Esophagus muscularis mucosa (tissue), 4 donors: ENCODE results near the gene SIRT7. TPM values are rescaled to one million over a fixed set of nuclear protein-coding genes. Genes with fewer than 3 reads are reported as not detected.
A peak's percentile ranks its signal among the peaks of the same experiment; 100 is the strongest.

Experiments
- DNase-seq: peaks from one replicate; pipeline ENCODE4 v3.0.0-alpha.2; 2017; ENCODE audit errors: extremely low spot score
- H3K27ac ChIP-seq, 4 donors: fragments of 200-600 bp; sonication (generic); replicated peaks in 1 of 4; 1 replicate in 3 of 4; 2 replicates in 1 of 4; pipeline ENCODE4 v1.5.1; 2016 to 2019; ENCODE audit warnings: mild to moderate bottlenecking in 1 of 4
- H3K27me3 ChIP-seq, 4 donors: fragments of 200-600 bp; sonication (generic); one replicate each; pipeline versions ENCODE4 v1.5.1 to v1.6.0; 2016 to 2019
- H3K36me3 ChIP-seq, 4 donors: fragments of 200-600 bp; sonication (generic); one replicate each; pipeline ENCODE4 v1.5.1; 2016 to 2019
- H3K4me1 ChIP-seq, 4 donors: fragments of 200-600 bp; sonication (generic); one replicate each; pipeline ENCODE4 v1.5.1; 2016 to 2019
- H3K4me3 ChIP-seq, 4 donors: fragments of 200-600 bp; sonication (generic); 1 replicate in 2 of 4; 2 replicates in 2 of 4; pipeline ENCODE4 v1.5.1; 2016 to 2019; ENCODE audit warnings: mild to moderate bottlenecking in 4 of 4, moderate library complexity in 1 of 4
- H3K9me3 ChIP-seq, 4 donors: fragments of 200-600 bp; sonication (generic); 1 replicate in 3 of 4; 2 replicates in 1 of 4; pipeline ENCODE4 v1.5.1; 2016 to 2019
- EP300 ChIP-seq: sonication (generic); formaldehyde crosslinking; IDR thresholded peaks from one replicate; pipeline ENCODE4 v1.6.1; 2017; ENCODE audit warnings: antibody characterized with exemption
- POLR2A ChIP-seq: fragments of 450-650 bp; IDR thresholded peaks from one replicate; pipeline ENCODE4 v1.6.1; 2017; ENCODE audit warnings: antibody characterized with exemption, moderate library complexity, mild to moderate bottlenecking, low read depth
- POLR2AphosphoS5 ChIP-seq, 2 donors: sonication (generic); formaldehyde crosslinking; IDR thresholded peaks; one replicate each; pipeline ENCODE4 v1.6.1; 2017; ENCODE audit warnings: antibody characterized with exemption in 2 of 2
- WGBS: methylation state at CpG from one replicate; pipeline ENCODE4 v1.1.5; 2018; 5-methylcytosine and 5-hydroxymethylcytosine counted together
- intact Hi-C: fragments of 100-400 bp; cut with DNase I; formaldehyde crosslinking; loops from one replicate; pipeline ENCODE4 v1.15.1; 2023
- total RNA-seq, 4 donors: library from RNA; depleted of rRNA; stranded (reverse); fragments of >200 nt; gene quantifications; one replicate each; pipeline versions ENCODE4 v1.1.0 to v1.2.1, GENCODE V29; 2016
- TF ChIP-seq, protein P1 (sequence below), 3 experiments: fragments of 200-600 bp in 2 of 3; fragments of 450-650 bp in 1 of 3; sonication (generic) in 2 of 3; IDR thresholded peaks; one replicate each; pipeline ENCODE4 v1.5.1; 2017 to 2019; ENCODE audit warnings: antibody characterized with exemption in 3 of 3, mild to moderate bottlenecking in 2 of 3, moderate library complexity in 1 of 3

Gene SIRT7
- total RNA-seq, 4 donors from 2014 or later, result 13.9 to 27.0 (median 19.9) TPM

DNA sequence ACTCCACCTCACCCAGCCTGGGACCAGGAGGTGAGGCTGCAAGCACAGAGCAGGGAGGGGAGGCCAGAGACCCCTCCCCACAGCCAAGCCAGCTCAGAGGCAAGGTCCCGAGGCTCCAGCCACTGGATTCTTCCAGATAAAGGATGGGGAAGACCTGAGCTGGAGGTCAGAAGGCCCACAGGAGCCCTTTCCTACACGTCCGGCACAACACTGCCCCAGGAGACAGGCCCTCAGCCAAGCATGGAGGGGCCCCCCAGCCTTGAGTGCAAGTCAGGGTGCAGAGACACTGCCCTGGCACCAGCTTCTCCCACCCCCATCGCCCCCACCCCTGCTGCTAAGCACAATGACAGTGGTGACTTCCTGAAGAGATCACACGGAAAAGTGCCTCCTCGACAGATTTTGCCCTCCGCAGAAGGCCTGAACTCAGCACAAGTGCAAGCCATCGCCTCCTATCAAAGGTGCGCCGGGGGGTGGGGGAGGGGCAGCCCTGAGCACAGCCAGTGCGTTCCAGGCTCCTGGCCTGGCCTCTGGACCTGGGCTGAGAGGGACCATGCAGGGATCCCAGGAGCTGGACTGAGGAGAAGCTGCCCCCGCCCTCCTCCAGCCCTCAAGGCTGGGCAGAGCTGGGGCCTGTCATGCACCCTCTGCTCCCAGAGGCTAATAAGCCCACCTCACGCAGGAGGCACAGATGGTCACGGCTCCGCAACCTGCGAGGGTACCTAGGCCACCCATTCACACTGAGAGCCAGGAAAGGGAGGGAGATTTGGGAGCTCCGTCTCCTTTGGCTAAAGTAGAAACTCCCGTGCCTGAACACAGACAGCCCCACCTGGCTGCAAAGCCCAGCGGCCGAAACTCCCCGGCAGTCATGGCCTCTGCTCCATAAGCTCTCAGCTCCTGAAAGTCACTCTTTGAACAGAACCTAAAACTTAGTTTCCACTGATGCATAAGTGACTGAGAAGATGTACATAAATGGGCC lies 6.9 kb upstream of the SIRT7 start:
- peak overlapping the region in 3 of 4 donors; percentile 12 to 36 (median 24) for H3K4me3 ChIP-seq
- H3K9me3 ChIP-seq, result no peaks in the 10 kb centered on the region
- intact Hi-C loops, result no loop called here
- peaks cover 0 to 11% (median 1%) of the 10 kb centered on the region in 4 donors for H3K27me3 ChIP-seq
- H3K27ac ChIP-seq, result peak overlapping the region; percentile 38 to 98 (median 86)
- peaks cover 50 to 82% (median 78%) of the 10 kb centered on the region in 4 donors for H3K4me1 ChIP-seq
- no peak for DNase-seq
- TF ChIP-seq POLR2AphosphoS5 (IDR thresholded peaks at IDR 0.05) (no peak), POLR2A (no peak)
- peaks cover 8 to 30% (median 26%) of the 10 kb centered on the region in 4 donors for H3K36me3 ChIP-seq
- 32% methylated on average over 4 of the region's 21 CpGs for WGBS

DNA sequence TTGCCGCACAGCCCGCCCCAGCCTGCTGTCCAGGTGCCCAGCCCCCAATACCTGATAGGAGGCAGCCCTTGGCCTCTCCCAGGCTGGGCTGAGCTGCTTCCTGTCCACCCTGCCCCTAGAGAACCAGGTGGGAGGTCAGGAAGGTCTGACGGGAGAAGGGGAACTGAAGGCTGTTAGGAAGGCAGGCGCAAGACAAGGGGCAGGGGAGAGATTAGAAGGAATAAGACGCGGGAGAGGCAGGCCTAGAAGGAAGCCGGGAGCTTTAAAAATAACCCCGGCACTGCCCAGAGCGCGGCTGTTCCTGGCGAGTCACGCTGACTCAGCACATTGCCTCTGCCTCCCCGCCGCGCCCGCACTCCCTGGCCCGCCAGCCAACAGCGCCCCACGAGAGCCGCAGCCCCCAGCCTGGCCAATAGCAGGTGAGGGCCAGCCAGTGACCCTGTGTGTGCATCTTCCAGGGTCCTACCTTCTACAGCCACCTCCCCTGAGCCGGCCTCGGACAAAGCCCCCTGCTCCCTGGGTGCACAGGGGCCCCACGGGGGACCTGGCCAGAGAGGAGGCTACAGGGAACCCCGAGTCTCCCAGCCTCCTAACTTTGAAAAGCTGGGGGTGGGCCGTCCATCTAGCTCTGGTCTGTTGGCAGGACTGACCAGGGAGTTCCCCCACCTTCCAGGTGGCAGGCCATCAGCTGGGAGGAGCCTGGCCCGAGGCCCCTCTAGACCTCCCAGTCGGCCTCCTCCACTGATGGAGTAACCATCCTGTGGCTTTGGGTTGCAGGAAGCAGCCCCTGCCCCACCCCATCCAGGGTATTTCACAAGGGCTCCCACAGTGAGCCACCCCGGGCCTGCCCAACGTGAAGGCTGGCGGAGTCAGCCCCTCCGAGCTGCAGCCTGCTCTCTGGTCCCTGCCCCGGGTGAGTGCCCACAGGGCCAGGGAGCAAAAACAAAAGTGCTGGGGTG lies 5.6 kb upstream of the SIRT7 start:
- peak in 1 of 2 donors; percentile 14 for TF ChIP-seq POLR2AphosphoS5 (IDR thresholded peaks at IDR 0.05)
- TF ChIP-seq, protein P1, sequence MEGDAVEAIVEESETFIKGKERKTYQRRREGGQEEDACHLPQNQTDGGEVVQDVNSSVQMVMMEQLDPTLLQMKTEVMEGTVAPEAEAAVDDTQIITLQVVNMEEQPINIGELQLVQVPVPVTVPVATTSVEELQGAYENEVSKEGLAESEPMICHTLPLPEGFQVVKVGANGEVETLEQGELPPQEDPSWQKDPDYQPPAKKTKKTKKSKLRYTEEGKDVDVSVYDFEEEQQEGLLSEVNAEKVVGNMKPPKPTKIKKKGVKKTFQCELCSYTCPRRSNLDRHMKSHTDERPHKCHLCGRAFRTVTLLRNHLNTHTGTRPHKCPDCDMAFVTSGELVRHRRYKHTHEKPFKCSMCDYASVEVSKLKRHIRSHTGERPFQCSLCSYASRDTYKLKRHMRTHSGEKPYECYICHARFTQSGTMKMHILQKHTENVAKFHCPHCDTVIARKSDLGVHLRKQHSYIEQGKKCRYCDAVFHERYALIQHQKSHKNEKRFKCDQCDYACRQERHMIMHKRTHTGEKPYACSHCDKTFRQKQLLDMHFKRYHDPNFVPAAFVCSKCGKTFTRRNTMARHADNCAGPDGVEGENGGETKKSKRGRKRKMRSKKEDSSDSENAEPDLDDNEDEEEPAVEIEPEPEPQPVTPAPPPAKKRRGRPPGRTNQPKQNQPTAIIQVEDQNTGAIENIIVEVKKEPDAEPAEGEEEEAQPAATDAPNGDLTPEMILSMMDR (IDR thresholded peaks at IDR 0.05), result no peak
- intact Hi-C loops, result no loop called here

DNA sequence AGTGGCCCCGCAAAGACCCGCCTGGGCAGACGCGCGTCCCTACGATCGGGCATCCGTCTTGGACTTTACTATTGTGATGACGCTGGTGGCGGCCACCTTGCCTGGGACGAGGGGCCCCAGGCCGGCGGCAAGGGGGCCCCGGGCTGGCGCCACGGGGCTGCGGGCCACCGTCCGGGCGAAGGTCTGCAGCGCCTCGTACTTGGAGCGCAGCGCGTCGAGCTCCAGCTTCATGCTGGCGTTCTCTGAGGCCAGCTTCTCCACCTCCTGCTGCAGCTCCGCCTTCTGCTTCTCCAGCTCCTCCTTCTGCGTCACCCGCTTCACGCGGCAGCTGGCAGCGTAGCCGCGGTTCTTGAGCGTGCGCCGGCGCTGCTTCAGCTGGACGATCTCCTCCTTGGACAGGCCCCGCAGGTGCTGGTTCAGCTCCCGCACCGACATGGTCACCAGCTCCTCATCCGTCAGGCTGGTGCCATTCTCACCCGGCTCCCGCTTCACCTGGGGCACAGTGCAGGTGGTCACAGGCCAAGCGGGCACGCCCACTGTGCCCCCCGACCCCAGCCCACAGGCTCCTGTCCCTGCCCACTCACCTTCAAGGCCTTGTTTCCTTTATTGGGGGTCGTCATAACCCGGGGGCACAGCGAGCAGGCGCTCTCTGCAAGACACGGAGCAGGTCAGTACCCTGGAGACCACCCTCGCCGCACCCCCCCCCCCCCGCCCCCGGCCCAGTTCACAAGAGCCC lies 4.8 kb upstream of the SIRT7 start:
- peaks cover 45 to 83% (median 75%) of the 10 kb centered on the region in 4 donors for H3K4me1 ChIP-seq
- 88% methylated on average over 40 of the region's 58 CpGs for WGBS
- TF ChIP-seq, protein P1 (IDR thresholded peaks at IDR 0.05), result no peak
- no peak for TF ChIP-seq EP300
- TF ChIP-seq POLR2AphosphoS5 (IDR thresholded peaks at IDR 0.05), result no peak
- no peak for TF ChIP-seq POLR2A
- no peaks in the 10 kb centered on the region for H3K27me3 ChIP-seq
- H3K9me3 ChIP-seq, result no peaks in the 10 kb centered on the region
- peaks cover 8 to 40% (median 36%) of the 10 kb centered on the region in 4 donors for H3K36me3 ChIP-seq
- no peak for DNase-seq
- intact Hi-C loops, result no loop called here
- peak overlapping the region; percentile 54 to 98 (median 86) for H3K27ac ChIP-seq
- peak overlapping the region; percentile 36 to 52 (median 43) for H3K4me3 ChIP-seq

More for the DNA sequence above, 5.6 kb upstream of the SIRT7 start:
- WGBS, result 35% methylated on average over 19 of the region's 32 CpGs
- H3K27ac ChIP-seq, result peak overlapping the region; percentile 54 to 98 (median 86)
- DNase-seq, result no peak
- peaks cover 49 to 85% (median 78%) of the 10 kb centered on the region in 4 donors for H3K4me1 ChIP-seq
- peaks cover 0 to 7% (median 1%) of the 10 kb centered on the region in 4 donors for H3K27me3 ChIP-seq
- H3K36me3 ChIP-seq, result peaks cover 8 to 40% (median 36%) of the 10 kb centered on the region in 4 donors
- peak overlapping the region; percentile 36 to 52 (median 43) for H3K4me3 ChIP-seq
- H3K9me3 ChIP-seq, result no peaks in the 10 kb centered on the region

DNA sequence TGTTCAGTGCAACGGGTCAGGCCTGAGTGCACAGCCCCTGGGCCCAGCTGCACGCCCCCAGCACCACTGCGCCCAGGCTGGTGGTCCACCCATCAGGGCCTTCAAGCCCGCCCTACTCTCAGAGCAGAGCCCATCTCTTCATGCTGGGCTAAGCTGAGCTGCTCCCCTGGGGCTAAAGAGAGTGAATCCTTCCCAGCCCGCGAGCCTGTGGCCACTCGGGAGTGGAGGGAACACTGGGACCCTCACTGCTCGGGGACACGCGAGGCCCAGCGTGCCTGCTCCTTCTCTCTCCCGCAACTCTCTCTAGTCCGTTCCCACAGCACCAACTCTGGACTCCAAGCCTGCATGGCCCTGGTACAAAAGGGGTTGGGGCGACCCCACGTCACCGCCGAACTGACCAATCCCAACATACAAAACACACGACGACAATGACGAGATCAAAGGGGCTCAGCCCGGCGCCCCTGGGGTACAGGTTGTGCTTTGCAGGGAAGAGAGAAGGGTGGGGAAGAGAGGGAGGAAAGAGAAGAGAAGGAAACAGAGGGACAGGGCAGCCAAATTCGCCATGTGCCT lies 4.1 kb upstream of the SIRT7 start:
- Histone ChIP-seq H3K4me1 (peaks cover 49 to 89% (median 79%) of the 10 kb centered on the region in 4 donors), H3K36me3 (peaks cover 8 to 40% (median 36%) of the 10 kb centered on the region in 4 donors), H3K9me3 (no peaks in the 10 kb centered on the region), H3K27ac (peak overlapping the region in 1 of 4 donors; percentile 92), H3K4me3 (peak overlapping the region in 1 of 4 donors; percentile 47), H3K27me3 (no peaks in the 10 kb centered on the region)
- no peak for TF ChIP-seq EP300
- TF ChIP-seq, protein P1 (IDR thresholded peaks at IDR 0.05), result no peak
- WGBS, result 93% methylated on average over 23 of the region's 23 CpGs
- intact Hi-C loops, result no loop called here
- no peak for DNase-seq
